Transverse colon (tissue), 3 donors: ENCODE data around the gene CLEC4A.

Experiments
- CTCF ChIP-seq, 5 experiments: fragments of 200-600 bp in 3 of 5; fragments of 450-650 bp in 2 of 5; sonication (generic) in 3 of 5; IDR thresholded peaks; 1 replicate in 2 of 5; 2 replicates in 3 of 5; pipeline ENCODE4 v1.5.1; 2016 to 2017; ENCODE audit warnings: antibody characterized with exemption in 5 of 5, inconsistent platforms in 3 of 5, mild to moderate bottlenecking in 2 of 5, moderate library complexity in 1 of 5
- POLR2A ChIP-seq: fragments of 450-650 bp; IDR thresholded peaks from one replicate; pipeline ENCODE4 v1.6.1; 2016; ENCODE audit warnings: antibody characterized with exemption, mild to moderate bottlenecking, moderate library complexity

GRCh38 chr12:8108808-8109398 lies 14.5 kb upstream of the CLEC4A start:
- TF ChIP-seq POLR2A (no peak), CTCF (IDR thresholded peaks at IDR 0.05) (peak; percentile 92 to 98 (median 98))
